ENCODE results near the gene MSI2. TPM values are rescaled to one million over a fixed set of nuclear protein-coding genes. Genes with fewer than 3 reads are reported as not detected.

The MSI2 gene
- total and polyA plus RNA-seq, 2 experiments from 2014 or later: 4.3 to 17.9 TPM

- Histone ChIP-seq H3K27me3 (replicated peaks; ENCODE audit: insufficient read depth) (no peaks in the 10 kb centered on the region), H3K27ac (no peak overlapping the region), H4K20me1 (ENCODE audit: insufficient read depth) (no peaks in the 10 kb centered on the region), H3K36me3 (ENCODE audit: low read depth) (no peaks in the 10 kb centered on the region), H3K4me3 (no peak overlapping the region), H3K4me1 (ENCODE audit: insufficient read depth) (no peaks in the 10 kb centered on the region; the same call in 1 of the 2 replicates), H3K79me2 (ENCODE audit: insufficient read depth) (no peaks in the 10 kb centered on the region), H3K4me2 (ENCODE audit: unreplicated experiment) (no peak overlapping the region), H3K9me3 (ENCODE audit: low read depth) (no peaks in the 10 kb centered on the region), H3K9me2 (ENCODE audit: insufficient read depth) (no peaks in the 10 kb centered on the region), H3K9ac (no peak overlapping the region), H3F3A (ENCODE audit: insufficient read depth) (no peaks in the 10 kb centered on the region), H2AFZ (no peak overlapping the region)
- in situ Hi-C loops (cut with MboI): no loop called here
- DNase-seq: no peak
- 86 to 87% methylated on average over 11 of the region's 11 CpGs for WGBS, 2 experiments (ENCODE audit: low coverage in 1 of 2, low lambda C conversion rate in 2 of 2, missing lambda C conversion rate in 2 of 2)
- TF ChIP-seq EZH2 (IDR thresholded peaks at IDR 0.05; ENCODE audit: insufficient read depth, poor library complexity, severe bottlenecking) (no peak), EZH2phosphoT487 (IDR thresholded peaks at IDR 0.05; ENCODE audit: insufficient read depth, low read depth) (no peak)
These were observed 353.0 kb downstream of the MSI2 start for GRCh38 chr17:57609125-57609877.

GRCh38 chr17:57609878-57610270 lies 353.6 kb downstream of the MSI2 start:
- H3K9me3 ChIP-seq (ENCODE audit: low read depth): no peaks in the 10 kb centered on the region
- H3F3A ChIP-seq (ENCODE audit: insufficient read depth): no peaks in the 10 kb centered on the region
- no peak overlapping the region for H2AFZ ChIP-seq
- no peaks in the 10 kb centered on the region for H3K9me2 ChIP-seq (ENCODE audit: insufficient read depth)
- in situ Hi-C loops (cut with MboI): no loop called here
- 92% methylated on average over 13 of the region's 13 CpGs for WGBS, 2 experiments (ENCODE audit: low coverage in 1 of 2, low lambda C conversion rate in 2 of 2, missing lambda C conversion rate in 2 of 2)
- no peak for TF ChIP-seq EZH2phosphoT487 (IDR thresholded peaks at IDR 0.05; ENCODE audit: insufficient read depth, low read depth)
- TF ChIP-seq EZH2 (IDR thresholded peaks at IDR 0.05; ENCODE audit: insufficient read depth, poor library complexity, severe bottlenecking): no peak
- no peak for DNase-seq
- no peak overlapping the region for H3K4me3 ChIP-seq
- H3K9ac ChIP-seq: no peak overlapping the region
- H4K20me1 ChIP-seq (ENCODE audit: insufficient read depth): no peaks in the 10 kb centered on the region
- H3K4me1 ChIP-seq (ENCODE audit: insufficient read depth): no peaks in the 10 kb centered on the region; the same call in 1 of the 2 replicates
- no peak overlapping the region for H3K27ac ChIP-seq
- no peaks in the 10 kb centered on the region for H3K79me2 ChIP-seq (ENCODE audit: insufficient read depth)
- no peaks in the 10 kb centered on the region for H3K36me3 ChIP-seq (ENCODE audit: low read depth)
- H3K27me3 ChIP-seq (replicated peaks; ENCODE audit: insufficient read depth): no peaks in the 10 kb centered on the region
- H3K4me2 ChIP-seq (ENCODE audit: unreplicated experiment): no peak overlapping the region

- no peak overlapping the region for H3K9ac ChIP-seq
- no peak overlapping the region for H3K27ac ChIP-seq
- H3K4me1 ChIP-seq (ENCODE audit: insufficient read depth): no peaks in the 10 kb centered on the region
- H4K20me1 ChIP-seq (ENCODE audit: insufficient read depth): no peaks in the 10 kb centered on the region
- H3F3A ChIP-seq (ENCODE audit: insufficient read depth): no peaks in the 10 kb centered on the region
- DNase-seq: no peak
- 87 to 88% methylated on average over 12 of the region's 12 CpGs for WGBS, 2 experiments (ENCODE audit: low coverage in 1 of 2, low lambda C conversion rate in 2 of 2, missing lambda C conversion rate in 2 of 2)
- no peak overlapping the region for H2AFZ ChIP-seq
- H3K9me2 ChIP-seq (ENCODE audit: insufficient read depth): no peaks in the 10 kb centered on the region
- no peaks in the 10 kb centered on the region for H3K27me3 ChIP-seq (replicated peaks; ENCODE audit: insufficient read depth)
- no peaks in the 10 kb centered on the region for H3K9me3 ChIP-seq (ENCODE audit: low read depth)
- no peak overlapping the region for H3K4me3 ChIP-seq
- TF ChIP-seq EZH2phosphoT487 (IDR thresholded peaks at IDR 0.05; ENCODE audit: insufficient read depth, low read depth) (no peak), EZH2 (IDR thresholded peaks at IDR 0.05; ENCODE audit: insufficient read depth, poor library complexity, severe bottlenecking) (no peak)
- in situ Hi-C loops (cut with MboI): no loop called here
- H3K36me3 ChIP-seq (ENCODE audit: low read depth): no peaks in the 10 kb centered on the region
- H3K4me2 ChIP-seq (ENCODE audit: unreplicated experiment): no peak overlapping the region
- no peaks in the 10 kb centered on the region for H3K79me2 ChIP-seq (ENCODE audit: insufficient read depth)
These were observed 356.1 kb downstream of the MSI2 start for GRCh38 chr17:57612202-57613071.

- no peaks in the 10 kb centered on the region for H3K9me3 ChIP-seq (ENCODE audit: low read depth)
- H3K9me2 ChIP-seq (ENCODE audit: insufficient read depth): no peaks in the 10 kb centered on the region
- in situ Hi-C loops (cut with MboI): no loop called here
- TF ChIP-seq EZH2phosphoT487 (IDR thresholded peaks at IDR 0.05; ENCODE audit: insufficient read depth, low read depth) (no peak), EZH2 (IDR thresholded peaks at IDR 0.05; ENCODE audit: insufficient read depth, poor library complexity, severe bottlenecking) (no peak)
- no peak overlapping the region for H3K4me3 ChIP-seq
- no peaks in the 10 kb centered on the region for H3K36me3 ChIP-seq (ENCODE audit: low read depth)
- no peaks in the 10 kb centered on the region for H4K20me1 ChIP-seq (ENCODE audit: insufficient read depth)
- no peak overlapping the region for H3K9ac ChIP-seq
- no peak overlapping the region for H2AFZ ChIP-seq
- no peaks in the 10 kb centered on the region for H3K79me2 ChIP-seq (ENCODE audit: insufficient read depth)
- no peak for DNase-seq
- H3K27me3 ChIP-seq (replicated peaks; ENCODE audit: insufficient read depth): no peaks in the 10 kb centered on the region
- H3F3A ChIP-seq (ENCODE audit: insufficient read depth): no peaks in the 10 kb centered on the region
- no peak overlapping the region for H3K27ac ChIP-seq
- H3K4me2 ChIP-seq (ENCODE audit: unreplicated experiment): no peak overlapping the region
- WGBS, 2 experiments (ENCODE audit: low coverage in 1 of 2, low lambda C conversion rate in 2 of 2, missing lambda C conversion rate in 2 of 2): 92 to 99% methylated on average over 3 of the region's 3 CpGs
- H3K4me1 ChIP-seq (ENCODE audit: insufficient read depth): peaks cover 5% of the 10 kb centered on the region; the same call in 1 of the 2 replicates
These were observed 358.4 kb downstream of the MSI2 start for GRCh38 chr17:57614742-57615141.

Measured in GM23248 (cell line).